HepG2 (cell line): ENCODE measurements around the gene ANKRD29. TPM values are rescaled to one million over a fixed set of nuclear protein-coding genes. Genes with fewer than 3 reads are reported as not detected.
A peak's percentile ranks its signal among the peaks of the same experiment; 100 is the strongest.

ENCODE experiments used
- CBX1 ChIP-seq: IDR thresholded peaks from one replicate; pipeline ENCODE4 v1.6.1; 2016; ENCODE audit warnings: antibody characterized with exemption, low read depth
- DR1 ChIP-seq: sonication (generic); formaldehyde crosslinking; IDR thresholded peaks from 2 replicates; pipeline ENCODE4 v1.8.0; 2021; ENCODE audit warnings: mild to moderate bottlenecking, missing genetic modification reagents, inconsistent platforms
- FIP1L1 ChIP-seq: fragments of 200-400 bp; formaldehyde crosslinking; IDR thresholded peaks from 2 replicates; pipeline ENCODE4 v1.6.1; 2018; ENCODE audit warnings: low read depth, mild to moderate bottlenecking, low read length, moderate library complexity, borderline replicate concordance; ENCODE audit not compliant: insufficient read depth
- HOXA7 ChIP-seq: sonication (generic); formaldehyde crosslinking; IDR thresholded peaks from 2 replicates; pipeline ENCODE4 v1.8.1; 2022; ENCODE audit warnings: mild to moderate bottlenecking, missing genetic modification reagents, moderate library complexity
- KLF16 ChIP-seq, 2 experiments: sonication (generic) in 1 of 2; formaldehyde crosslinking in 1 of 2; IDR thresholded peaks; 2 replicates each; pipeline versions ENCODE4 v1.6.1 to v1.8.0; 2016 to 2023; ENCODE audit warnings: missing genetic modification reagents in 2 of 2, missing compliant biosample characterization in 1 of 2
- MIER2 ChIP-seq: IDR thresholded peaks from 2 replicates; pipeline ENCODE4 v1.6.1; 2016; ENCODE audit warnings: missing biosample characterization, missing genetic modification reagents
- SETDB1 ChIP-seq: sonication (generic); formaldehyde crosslinking; IDR thresholded peaks from 2 replicates; pipeline ENCODE4 v1.5.1; 2020; ENCODE audit warnings: missing genetic modification reagents, mild to moderate bottlenecking, borderline replicate concordance
- TCF7 ChIP-seq: sonication (generic); IDR thresholded peaks from 2 replicates; pipeline ENCODE4 v1.6.1; 2016; ENCODE audit warnings: antibody characterized with exemption, low read depth
- TOPORS ChIP-seq: sonication (generic); formaldehyde crosslinking; IDR thresholded peaks from 2 replicates; pipeline ENCODE4 v1.8.0; 2023; ENCODE audit warnings: mild to moderate bottlenecking, missing genetic modification reagents
- ZNF777 ChIP-seq: sonication (generic); formaldehyde crosslinking; IDR thresholded peaks from 2 replicates; pipeline ENCODE4 v1.4.0; 2020; ENCODE audit warnings: missing genetic modification reagents
- polyA plus RNA-seq, 8 experiments: library from polyadenylated mRNA; depleted of rRNA in 3 of 8; stranded (reverse) in 7 of 8; unstranded in 1 of 8; fragments of >200 nt; fragmentation: Illumina TruSeq in 4 of 8; extraction: Trizol in 4 of 8; gene quantifications; 2 replicates each; pipeline versions ENCODE4 v1.2.1 to v1.2.3, GENCODE V29; 2011 to 2016; ENCODE audit warnings: low read depth in 4 of 8, missing spikeins in 1 of 8, mixed read lengths in 1 of 8; ENCODE audit not compliant: insufficient read depth in 1 of 8
- total RNA-seq, 5 experiments: library from RNA; depleted of rRNA; stranded (reverse); fragments of >200 nt; fragmentation: Illumina TruSeq; extraction: Trizol; gene quantifications; 2 replicates each; pipeline ENCODE4 v1.2.3, GENCODE V29; 2016; ENCODE audit warnings: low read depth in 1 of 5
- TF ChIP-seq, protein P1 (sequence below): sonication (generic); formaldehyde crosslinking; IDR thresholded peaks from 2 replicates; pipeline ENCODE4 v1.4.0; 2020; ENCODE audit warnings: missing genetic modification reagents
- TF ChIP-seq, protein P2 (sequence below): IDR thresholded peaks from 2 replicates; pipeline ENCODE4 v1.6.1; 2016; ENCODE audit warnings: low read depth, control low read depth
- TF ChIP-seq, protein P3 (sequence below): sonication (generic); formaldehyde crosslinking; conservative IDR thresholded peaks from 2 replicates; pipeline ENCODE4 v1.4.0; 2020; ENCODE audit warnings: missing genetic modification reagents
- TF ChIP-seq, protein P4 (sequence below): sonication (generic); formaldehyde crosslinking; IDR thresholded peaks from 2 replicates; pipeline ENCODE4 v1.8.0; 2022; ENCODE audit warnings: missing genetic modification reagents, mild to moderate bottlenecking, inconsistent platforms, borderline replicate concordance
- TF ChIP-seq, protein P5 (sequence below): sonication (generic); formaldehyde crosslinking; IDR thresholded peaks from 2 replicates; pipeline ENCODE4 v1.5.0; 2020; ENCODE audit warnings: missing genetic modification reagents

ANKRD29 gene
- total and polyA plus RNA-seq, 2 of the 13 experiments (the other 11 are each of a cell fraction or from before 2014, with no cell fraction given): not detected

DNA sequence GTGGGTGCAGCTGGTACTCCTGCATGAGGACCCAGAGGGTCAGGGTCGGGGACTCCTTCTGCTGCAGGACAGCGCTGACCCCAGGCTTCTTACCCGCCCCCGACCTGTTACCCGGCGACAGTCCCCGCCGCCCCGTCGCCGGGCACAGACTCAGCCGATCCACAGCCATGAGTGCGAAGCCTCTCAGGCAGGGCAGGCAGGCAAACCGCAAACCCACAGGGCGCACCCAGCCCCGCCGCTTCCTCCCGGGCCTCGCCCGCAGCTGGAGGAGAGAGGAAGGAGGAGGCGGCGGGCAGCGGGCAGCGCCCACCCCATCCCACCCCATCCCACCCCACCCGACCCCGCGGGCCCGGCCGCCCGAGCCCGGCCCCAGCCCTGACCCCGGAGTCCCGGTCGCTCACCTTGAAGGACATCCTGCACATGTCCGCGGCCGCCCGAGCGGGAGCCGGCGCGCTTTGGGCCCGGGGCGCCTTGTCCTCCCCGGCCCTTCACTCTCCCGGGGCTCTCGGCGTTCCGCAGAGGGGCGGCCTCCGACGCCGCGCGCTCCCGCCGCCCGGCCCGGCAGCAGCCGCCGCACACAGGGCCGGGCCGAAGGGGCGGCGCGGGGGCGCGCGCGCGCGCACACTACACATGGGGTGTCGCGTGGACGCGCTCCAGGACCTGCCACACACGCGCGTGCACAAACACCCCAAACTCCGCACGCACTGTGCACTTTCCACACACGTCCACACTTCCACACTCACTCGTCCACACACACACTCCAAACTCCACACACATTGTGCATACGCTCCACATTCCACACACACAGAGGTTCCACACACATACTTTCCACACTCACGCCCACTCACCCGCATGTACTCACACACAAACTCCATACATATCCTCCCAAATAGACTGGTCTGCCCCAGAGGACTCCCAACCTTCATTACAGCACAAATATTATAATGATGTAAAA, at the start of gene ANKRD29 (continued):
- TF ChIP-seq, protein P1, sequence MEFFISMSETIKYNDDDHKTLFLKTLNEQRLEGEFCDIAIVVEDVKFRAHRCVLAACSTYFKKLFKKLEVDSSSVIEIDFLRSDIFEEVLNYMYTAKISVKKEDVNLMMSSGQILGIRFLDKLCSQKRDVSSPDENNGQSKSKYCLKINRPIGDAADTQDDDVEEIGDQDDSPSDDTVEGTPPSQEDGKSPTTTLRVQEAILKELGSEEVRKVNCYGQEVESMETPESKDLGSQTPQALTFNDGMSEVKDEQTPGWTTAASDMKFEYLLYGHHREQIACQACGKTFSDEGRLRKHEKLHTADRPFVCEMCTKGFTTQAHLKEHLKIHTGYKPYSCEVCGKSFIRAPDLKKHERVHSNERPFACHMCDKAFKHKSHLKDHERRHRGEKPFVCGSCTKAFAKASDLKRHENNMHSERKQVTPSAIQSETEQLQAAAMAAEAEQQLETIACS (CRISPR knock-in tag): peak; percentile 85
- TF ChIP-seq, protein P2, sequence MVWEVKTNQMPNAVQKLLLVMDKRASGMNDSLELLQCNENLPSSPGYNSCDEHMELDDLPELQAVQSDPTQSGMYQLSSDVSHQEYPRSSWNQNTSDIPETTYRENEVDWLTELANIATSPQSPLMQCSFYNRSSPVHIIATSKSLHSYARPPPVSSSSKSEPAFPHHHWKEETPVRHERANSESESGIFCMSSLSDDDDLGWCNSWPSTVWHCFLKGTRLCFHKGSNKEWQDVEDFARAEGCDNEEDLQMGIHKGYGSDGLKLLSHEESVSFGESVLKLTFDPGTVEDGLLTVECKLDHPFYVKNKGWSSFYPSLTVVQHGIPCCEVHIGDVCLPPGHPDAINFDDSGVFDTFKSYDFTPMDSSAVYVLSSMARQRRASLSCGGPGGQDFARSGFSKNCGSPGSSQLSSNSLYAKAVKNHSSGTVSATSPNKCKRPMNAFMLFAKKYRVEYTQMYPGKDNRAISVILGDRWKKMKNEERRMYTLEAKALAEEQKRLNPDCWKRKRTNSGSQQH (CRISPR knock-in tag): no peak
- TF ChIP-seq, protein P3, sequence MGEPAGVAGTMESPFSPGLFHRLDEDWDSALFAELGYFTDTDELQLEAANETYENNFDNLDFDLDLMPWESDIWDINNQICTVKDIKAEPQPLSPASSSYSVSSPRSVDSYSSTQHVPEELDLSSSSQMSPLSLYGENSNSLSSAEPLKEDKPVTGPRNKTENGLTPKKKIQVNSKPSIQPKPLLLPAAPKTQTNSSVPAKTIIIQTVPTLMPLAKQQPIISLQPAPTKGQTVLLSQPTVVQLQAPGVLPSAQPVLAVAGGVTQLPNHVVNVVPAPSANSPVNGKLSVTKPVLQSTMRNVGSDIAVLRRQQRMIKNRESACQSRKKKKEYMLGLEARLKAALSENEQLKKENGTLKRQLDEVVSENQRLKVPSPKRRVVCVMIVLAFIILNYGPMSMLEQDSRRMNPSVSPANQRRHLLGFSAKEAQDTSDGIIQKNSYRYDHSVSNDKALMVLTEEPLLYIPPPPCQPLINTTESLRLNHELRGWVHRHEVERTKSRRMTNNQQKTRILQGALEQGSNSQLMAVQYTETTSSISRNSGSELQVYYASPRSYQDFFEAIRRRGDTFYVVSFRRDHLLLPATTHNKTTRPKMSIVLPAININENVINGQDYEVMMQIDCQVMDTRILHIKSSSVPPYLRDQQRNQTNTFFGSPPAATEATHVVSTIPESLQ (CRISPR knock-in tag): no peak
- TF ChIP-seq ZNF777 (CRISPR knock-in tag) (peak; percentile 51; the same call in 1 of the 2 replicates), HOXA7 (CRISPR knock-in tag) (no peak), MIER2 (no peak), TCF7 (no peak), SETDB1 (no peak), TOPORS (CRISPR knock-in tag) (no peak), CBX1 (no peak), FIP1L1 (no peak), KLF16 (CRISPR knock-in tag; IDR thresholded peaks at IDR 0.05) (no peak), DR1 (CRISPR knock-in tag) (no peak)
- TF ChIP-seq, protein P4, sequence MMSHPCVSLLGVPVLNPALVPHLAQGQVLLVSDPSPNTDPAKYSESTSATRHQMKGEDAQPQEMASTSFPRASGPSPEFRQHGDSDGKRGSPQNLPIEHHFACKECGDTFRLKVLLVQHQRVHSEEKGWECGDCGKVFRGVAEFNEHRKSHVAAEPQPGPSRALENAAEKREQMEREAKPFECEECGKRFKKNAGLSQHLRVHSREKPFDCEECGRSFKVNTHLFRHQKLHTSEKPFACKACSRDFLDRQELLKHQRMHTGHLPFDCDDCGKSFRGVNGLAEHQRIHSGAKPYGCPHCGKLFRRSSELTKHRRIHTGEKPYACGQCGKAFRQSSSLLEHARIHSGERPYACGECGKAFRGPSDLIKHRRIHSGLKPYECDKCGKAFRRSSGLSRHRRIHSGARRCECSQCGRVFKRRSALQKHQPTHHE: no peak
- TF ChIP-seq, protein P5, sequence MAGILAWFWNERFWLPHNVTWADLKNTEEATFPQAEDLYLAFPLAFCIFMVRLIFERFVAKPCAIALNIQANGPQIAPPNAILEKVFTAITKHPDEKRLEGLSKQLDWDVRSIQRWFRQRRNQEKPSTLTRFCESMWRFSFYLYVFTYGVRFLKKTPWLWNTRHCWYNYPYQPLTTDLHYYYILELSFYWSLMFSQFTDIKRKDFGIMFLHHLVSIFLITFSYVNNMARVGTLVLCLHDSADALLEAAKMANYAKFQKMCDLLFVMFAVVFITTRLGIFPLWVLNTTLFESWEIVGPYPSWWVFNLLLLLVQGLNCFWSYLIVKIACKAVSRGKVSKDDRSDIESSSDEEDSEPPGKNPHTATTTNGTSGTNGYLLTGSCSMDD (CRISPR knock-in tag): no peak
